Neural cell (in vitro differentiated cells): ENCODE data around the gene ALKBH3.

Source experiments
- EP300 ChIP-seq: fragments of 450-650 bp; conservative IDR thresholded peaks from 2 replicates; pipeline ENCODE4 v1.6.1; 2014; ENCODE audit warnings: antibody characterized with exemption, mild to moderate bottlenecking, moderate library complexity; ENCODE audit not compliant: poor library complexity, severe bottlenecking
- EZH2 ChIP-seq: fragments of 200-600, 300-800 bp; shearing (Covaris generic), sonication (generic); IDR thresholded peaks from 2 replicates; pipeline ENCODE4 v1.6.1; 2014; ENCODE audit warnings: antibody characterized with exemption, low read length, borderline replicate concordance, mild to moderate bottlenecking; ENCODE audit not compliant: insufficient read depth, poor library complexity, severe bottlenecking
- SMC3 ChIP-seq: fragments of 450-650 bp; conservative IDR thresholded peaks from 2 replicates; pipeline ENCODE4 v1.6.1; 2014; ENCODE audit warnings: antibody characterized with exemption, mild to moderate bottlenecking, moderate library complexity; ENCODE audit not compliant: poor library complexity
- TF ChIP-seq, protein P1 (sequence below): fragments of 450-650 bp; IDR thresholded peaks from 2 replicates; pipeline ENCODE4 v1.5.1; 2014; ENCODE audit warnings: antibody characterized with exemption, mild to moderate bottlenecking, moderate library complexity; ENCODE audit not compliant: poor library complexity, severe bottlenecking

DNA sequence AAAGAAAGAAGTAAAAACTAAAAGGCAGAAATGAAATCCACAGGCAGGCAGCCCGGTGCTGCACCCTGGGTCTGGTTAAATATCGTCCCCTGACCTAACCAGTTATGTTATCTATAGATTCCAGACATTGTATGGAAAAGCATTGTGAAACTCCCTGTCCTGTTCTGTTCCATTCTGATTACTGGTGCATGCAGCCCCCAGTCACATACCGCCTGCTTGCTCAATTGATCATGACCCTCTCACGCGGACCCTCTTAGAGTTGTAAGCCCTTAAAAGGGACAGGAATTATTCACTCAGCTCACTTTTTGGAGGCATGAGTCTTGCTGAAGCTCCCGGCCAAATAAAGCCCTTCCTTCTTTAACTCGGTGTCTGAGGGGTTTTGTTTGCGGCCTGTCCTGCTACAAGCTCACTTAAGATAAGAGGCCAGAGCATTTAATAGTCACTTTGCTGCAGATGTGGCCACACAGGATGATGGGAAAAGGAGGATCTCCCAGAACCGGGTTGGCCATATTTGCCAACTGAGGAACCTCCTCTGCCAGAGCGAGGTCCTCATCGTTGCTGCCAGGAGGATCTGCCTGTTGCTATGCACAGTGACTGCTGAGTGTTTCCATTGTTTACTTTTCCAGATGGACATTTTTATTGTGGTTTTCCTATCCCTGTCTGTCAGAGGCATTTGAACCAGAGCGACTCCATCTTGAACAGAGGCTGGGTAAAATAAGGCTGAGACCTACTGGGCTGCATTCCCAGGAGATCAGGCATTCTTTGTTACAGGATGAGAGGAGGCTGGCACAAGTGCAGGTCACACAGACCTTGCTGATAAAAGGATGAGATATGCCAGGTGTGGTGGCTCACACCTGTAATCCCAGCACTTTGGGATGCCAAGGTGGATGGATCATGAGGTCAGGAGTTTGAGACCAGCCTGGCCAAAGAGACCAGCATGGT lies 72.0 kb downstream of the ALKBH3 start:
- TF ChIP-seq, protein P1, sequence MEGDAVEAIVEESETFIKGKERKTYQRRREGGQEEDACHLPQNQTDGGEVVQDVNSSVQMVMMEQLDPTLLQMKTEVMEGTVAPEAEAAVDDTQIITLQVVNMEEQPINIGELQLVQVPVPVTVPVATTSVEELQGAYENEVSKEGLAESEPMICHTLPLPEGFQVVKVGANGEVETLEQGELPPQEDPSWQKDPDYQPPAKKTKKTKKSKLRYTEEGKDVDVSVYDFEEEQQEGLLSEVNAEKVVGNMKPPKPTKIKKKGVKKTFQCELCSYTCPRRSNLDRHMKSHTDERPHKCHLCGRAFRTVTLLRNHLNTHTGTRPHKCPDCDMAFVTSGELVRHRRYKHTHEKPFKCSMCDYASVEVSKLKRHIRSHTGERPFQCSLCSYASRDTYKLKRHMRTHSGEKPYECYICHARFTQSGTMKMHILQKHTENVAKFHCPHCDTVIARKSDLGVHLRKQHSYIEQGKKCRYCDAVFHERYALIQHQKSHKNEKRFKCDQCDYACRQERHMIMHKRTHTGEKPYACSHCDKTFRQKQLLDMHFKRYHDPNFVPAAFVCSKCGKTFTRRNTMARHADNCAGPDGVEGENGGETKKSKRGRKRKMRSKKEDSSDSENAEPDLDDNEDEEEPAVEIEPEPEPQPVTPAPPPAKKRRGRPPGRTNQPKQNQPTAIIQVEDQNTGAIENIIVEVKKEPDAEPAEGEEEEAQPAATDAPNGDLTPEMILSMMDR: no peak
- TF ChIP-seq SMC3 (no peak), EZH2 (no peak), EP300 (no peak)
